AG08396 (cell line): ENCODE data around the gene SGO2.
"Not testable (repeated sequence)": the region's sequence is repeated elsewhere in the genome, so short reads cannot be mapped to it uniquely, and the experiment has no call there.

Experiments
- DNase-seq: peaks from one replicate; pipeline ENCODE4 v3.0.0; 2012; ENCODE audit warnings: low spot score, mixed read lengths

Gene SGO2

DNA sequence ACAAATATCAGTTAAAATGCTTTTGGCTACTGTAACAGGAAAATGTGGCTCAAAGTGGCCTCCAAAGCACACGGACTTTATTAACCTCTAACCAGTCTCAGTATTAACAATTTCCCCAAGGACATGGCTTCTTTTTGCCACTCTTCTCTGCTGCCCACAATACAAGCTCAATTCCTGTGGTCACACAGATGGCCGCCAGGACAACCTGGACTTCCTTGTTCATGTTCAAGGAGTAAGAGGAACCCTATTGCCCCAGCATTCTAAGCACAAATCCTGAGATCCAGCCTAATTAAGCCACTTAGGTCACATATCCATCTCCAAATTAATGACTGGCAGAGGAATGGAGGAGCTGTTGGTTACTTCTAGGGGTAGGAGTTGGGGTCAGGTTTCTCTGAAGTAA is 98.0 kb downstream of the SGO2 start:
- DNase-seq: no peak

DNA sequence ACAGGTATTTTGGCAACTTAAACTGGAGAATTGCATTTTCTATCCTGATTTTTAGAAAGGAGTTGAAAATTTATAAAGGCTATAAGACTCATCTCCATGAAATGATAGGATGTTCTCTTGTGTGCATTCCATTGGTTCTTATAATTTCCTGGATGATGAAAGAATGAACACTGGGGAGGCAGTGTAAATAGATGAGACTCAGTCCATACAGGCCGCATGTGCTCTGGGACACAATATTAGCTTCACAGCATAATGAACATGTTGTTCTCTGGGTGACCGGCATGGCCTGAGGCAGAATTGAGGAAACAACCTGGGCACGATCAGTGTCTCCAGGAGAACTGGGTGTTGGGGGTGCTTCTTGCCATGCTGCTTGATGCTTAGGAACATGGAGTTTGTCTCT is 98.7 kb downstream of the SGO2 start:
- no peak for DNase-seq

DNA sequence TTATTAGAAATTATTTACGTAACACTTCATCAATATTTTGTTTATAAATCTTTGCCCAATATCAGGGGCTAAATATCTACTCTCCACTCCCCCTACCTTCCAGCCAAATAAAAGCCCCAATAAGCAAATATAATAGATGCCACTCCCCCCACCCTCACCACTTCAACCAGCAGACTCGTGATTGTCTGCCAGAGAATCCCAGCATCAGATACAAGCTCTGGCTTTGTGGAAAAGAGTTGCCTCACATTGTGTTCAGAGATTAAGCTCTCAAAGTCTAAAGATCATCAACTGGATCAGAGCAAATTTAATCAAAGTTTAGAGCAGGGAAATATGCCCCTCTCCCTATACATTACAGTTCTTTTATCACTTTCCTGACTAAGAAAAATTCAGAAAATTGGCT is 99.3 kb downstream of the SGO2 start:
- no peak for DNase-seq

DNA sequence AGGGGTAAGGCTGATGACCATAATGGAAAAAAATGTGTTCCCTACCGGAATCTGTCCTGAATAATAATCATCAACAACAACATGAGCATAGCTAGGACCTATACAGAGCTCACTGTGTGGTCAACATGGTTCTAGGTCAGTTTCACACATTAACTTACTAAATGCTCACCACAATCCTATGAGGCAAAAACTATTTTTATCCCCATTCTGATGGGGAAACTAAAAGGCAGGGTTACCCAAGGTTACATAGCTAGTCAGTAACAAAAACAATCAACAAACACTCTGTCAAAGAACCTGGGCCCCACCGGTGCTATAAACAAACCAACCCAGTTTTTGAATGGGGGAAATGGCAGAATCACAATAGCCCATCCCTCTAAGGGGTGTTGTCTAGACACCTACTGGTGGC is 100.0 kb downstream of the SGO2 start:
- DNase-seq: no peak

DNA sequence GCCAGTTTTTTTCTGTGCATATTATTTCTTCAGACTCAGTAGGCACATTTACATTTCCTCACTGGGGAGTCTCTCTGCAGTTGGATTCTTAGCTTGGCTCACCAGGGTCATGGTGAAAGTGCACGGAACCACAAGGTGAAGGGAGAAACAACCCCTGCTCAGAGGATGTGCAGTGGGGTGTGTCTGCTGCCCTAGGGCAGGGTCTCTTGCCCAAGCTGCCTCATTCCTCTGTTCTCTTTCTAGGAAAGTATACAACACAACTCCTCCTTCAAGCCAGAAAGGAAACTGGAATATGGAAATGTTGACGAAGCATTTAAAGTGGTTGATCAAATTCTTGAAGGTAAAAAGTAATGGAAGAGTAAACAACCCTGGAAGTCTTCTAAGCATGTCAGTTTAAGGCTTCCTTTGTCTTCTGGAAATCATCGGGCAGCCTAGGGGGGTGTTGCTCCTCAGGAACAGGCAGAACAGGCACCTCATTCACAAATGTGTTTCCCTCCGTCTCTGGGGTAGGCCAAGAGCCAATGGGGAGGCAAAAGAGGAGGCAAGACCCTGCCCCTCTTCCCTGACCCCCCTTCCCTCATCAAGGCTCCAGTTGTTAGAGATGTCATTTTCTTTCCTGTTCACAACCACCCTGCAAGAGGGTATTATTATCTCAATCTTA is 101.2 kb downstream of the SGO2 start:
- no peak for DNase-seq

DNA sequence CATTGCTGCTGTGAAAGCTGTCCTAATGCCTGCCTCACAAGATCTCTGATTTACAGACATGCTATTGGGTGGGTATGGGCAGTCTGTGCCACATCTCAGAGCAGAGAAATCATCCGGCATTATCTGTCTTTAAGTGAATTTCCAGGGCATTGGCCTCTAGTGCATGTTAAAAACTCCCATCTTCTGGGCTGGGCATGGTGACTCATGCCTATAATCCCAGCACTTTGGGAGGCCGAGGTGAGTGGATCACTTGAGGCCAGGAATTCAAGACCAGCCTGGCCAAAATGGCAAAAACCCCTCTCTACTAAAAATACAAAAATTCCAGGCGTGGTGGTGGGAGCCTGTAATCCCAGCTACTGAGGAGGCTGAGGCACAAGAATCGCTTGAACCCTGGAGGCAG is 102.5 kb downstream of the SGO2 start:
- not testable (repeated sequence) for DNase-seq

DNA sequence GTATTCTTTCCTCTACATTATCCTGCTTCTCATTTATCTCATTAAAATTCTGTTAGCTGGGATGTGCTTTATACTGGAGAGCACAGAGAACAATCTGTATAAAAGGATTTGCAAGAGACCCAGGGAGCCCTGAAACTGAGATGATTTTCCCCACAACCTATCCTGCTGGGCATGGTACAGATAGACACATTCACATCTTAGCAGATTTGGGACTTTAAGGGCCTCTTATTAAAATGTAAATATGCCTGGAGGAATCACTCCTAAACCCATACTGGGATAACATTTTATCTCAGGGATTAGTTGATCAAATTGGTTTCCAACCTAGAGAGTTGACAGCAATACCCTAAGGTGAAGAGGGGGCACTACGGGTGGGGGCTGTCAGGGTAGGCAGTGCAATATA is 105.3 kb downstream of the SGO2 start:
- no peak for DNase-seq
